Ishikawa (cell line): ENCODE measurements around the gene SEMA6A.

Source experiments
- CEBPB ChIP-seq: IDR thresholded peaks from 2 replicates; pipeline ENCODE4 v1.6.1; 2012
- CREB1 ChIP-seq: IDR thresholded peaks from 2 replicates; pipeline ENCODE4 v1.6.1; 2012; ENCODE audit warnings: low read depth
- EGR1 ChIP-seq: IDR thresholded peaks from 2 replicates; pipeline ENCODE4 v1.6.1; 2012
- EP300 ChIP-seq: IDR thresholded peaks from 2 replicates; pipeline ENCODE4 v1.6.1; 2012; ENCODE audit warnings: borderline replicate concordance
- FOXM1 ChIP-seq: IDR thresholded peaks from 2 replicates; pipeline ENCODE4 v1.6.1; 2012; ENCODE audit warnings: low read depth, borderline replicate concordance
- NFIC ChIP-seq: IDR thresholded peaks from 2 replicates; pipeline ENCODE4 v1.6.1; 2012
- RAD21 ChIP-seq: IDR thresholded peaks from 2 replicates; pipeline ENCODE4 v1.6.1; 2012; ENCODE audit warnings: low read depth
- REST ChIP-seq: IDR thresholded peaks from 2 replicates; pipeline ENCODE4 v1.6.1; 2012; ENCODE audit warnings: low read depth, mild to moderate bottlenecking
- TAF1 ChIP-seq: IDR thresholded peaks from 2 replicates; pipeline ENCODE4 v1.6.1; 2012; ENCODE audit warnings: low read depth, mild to moderate bottlenecking
- TCF12 ChIP-seq: IDR thresholded peaks from 2 replicates; pipeline ENCODE4 v1.6.1; 2012; ENCODE audit warnings: low read depth
- TEAD4 ChIP-seq: IDR thresholded peaks from 2 replicates; pipeline ENCODE4 v1.6.1; 2012
- USF1 ChIP-seq: IDR thresholded peaks from 2 replicates; pipeline ENCODE4 v1.6.1; 2012
- YY1 ChIP-seq: IDR thresholded peaks from 2 replicates; pipeline ENCODE4 v1.6.1; 2012; ENCODE audit warnings: low read depth
- ZBTB7A ChIP-seq: IDR thresholded peaks from 2 replicates; pipeline ENCODE4 v1.6.1; 2012; ENCODE audit warnings: low read depth
- TF ChIP-seq, protein P1 (sequence below): IDR thresholded peaks from 2 replicates; pipeline ENCODE4 v1.6.1; 2012

Gene SEMA6A

GRCh38 chr5:116574367-116575325 is at the start of gene SEMA6A:
Gene SEMA6A, minus strand, starts transcription at chr5:116574823. Its CDS starts 69,879 bp downstream, at chr5:116504944.
- TF ChIP-seq YY1 (peak; percentile 51; the same call in 1 of the 2 replicates), ZBTB7A (no peak), TCF12 (peak; percentile 75), EP300 (peak; percentile 33; the same call in 1 of the 2 replicates), USF1 (peak; percentile 22; the same call in 1 of the 2 replicates), NFIC (peak; percentile 97), CREB1 (0 out of 2 replicates have a peak, but pooled peaks have one; percentile 20), CEBPB (no peak), TEAD4 (0 out of 2 replicates have a peak, but pooled peaks have one; percentile 47), REST (no peak), FOXM1 (no peak), EGR1 (peak; percentile 77), RAD21 (peak; percentile 3; the same call in 1 of the 2 replicates)
- TF ChIP-seq, protein P1, sequence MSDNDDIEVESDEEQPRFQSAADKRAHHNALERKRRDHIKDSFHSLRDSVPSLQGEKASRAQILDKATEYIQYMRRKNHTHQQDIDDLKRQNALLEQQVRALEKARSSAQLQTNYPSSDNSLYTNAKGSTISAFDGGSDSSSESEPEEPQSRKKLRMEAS, result peak; percentile 75; the same call in 1 of the 2 replicates

- TF ChIP-seq TCF12, result no peak
- TF ChIP-seq USF1, result no peak
- TF ChIP-seq REST, result no peak
- no peak for TF ChIP-seq CREB1
- TF ChIP-seq CEBPB, result no peak
- TF ChIP-seq RAD21, result no peak
- TF ChIP-seq ZBTB7A, result no peak
- TF ChIP-seq EGR1, result no peak
- no peak for TF ChIP-seq NFIC
- no peak for TF ChIP-seq TAF1
Observed at GRCh38 chr5:116622375-116623050, 47.9 kb upstream of the SEMA6A start.

GRCh38 chr5:116621599-116621998 is 47.0 kb upstream of the SEMA6A start:
- TF ChIP-seq RAD21, result no peak
- TF ChIP-seq CEBPB, result no peak
- TF ChIP-seq TEAD4, result no peak
- no peak for TF ChIP-seq CREB1
- TF ChIP-seq, protein P1, result no peak
- TF ChIP-seq USF1, result no peak

DNA sequence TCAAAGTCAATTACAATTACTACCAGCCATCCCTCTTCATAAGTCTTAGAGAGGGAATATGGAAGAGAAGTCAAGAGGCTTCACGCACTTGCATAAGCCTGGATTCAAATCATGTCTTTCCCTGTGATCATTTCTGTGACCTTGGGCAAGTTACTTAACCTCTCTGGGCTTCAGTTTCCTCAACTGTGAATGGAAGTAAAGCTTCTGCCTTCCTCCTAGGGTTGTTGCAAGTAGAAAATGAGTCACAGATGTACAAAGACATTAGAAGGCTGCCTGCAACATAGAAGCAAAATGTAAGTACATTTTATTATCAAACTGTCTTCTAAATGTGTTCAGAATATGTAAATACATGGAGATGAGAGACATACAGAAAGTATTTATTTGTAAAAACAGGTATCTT is 42.3 kb upstream of the SEMA6A start:
- no peak for TF ChIP-seq CREB1

DNA sequence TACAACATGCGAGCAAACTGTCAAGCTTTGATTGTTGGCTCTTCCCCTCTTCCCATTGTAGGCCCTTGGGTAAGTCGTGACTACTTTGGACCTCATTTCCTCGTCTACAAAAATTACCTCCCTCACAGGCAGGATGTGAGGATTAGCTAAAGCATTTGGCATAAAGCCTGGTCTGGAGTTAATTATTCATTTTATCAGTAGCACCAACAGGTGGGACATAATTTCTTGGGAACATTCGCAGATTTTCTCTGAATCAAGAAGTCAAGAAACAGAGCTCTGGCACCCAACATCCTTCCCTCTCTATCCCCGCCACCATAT is 39.9 kb upstream of the SEMA6A start:
- TF ChIP-seq YY1, result no peak

DNA sequence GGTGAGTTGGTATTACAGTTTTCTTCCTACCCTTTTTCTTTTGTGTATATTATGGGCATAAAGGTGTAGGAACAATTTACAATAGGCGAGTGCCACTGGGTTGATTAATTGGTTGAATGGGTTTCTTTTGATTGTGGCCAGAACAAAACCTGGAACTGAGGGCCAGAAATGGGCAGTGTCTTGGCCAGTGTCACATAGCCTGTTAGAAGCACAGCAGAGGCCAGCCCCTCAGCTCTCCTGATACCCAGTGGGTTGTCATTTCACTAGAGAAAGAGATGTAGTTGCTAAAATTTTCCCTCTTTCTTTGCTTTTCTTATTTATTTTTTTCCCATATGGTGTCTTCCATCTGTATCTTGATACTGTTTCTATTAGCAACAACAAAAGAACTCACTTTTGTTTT is 38.8 kb upstream of the SEMA6A start:
- TF ChIP-seq CREB1 (no peak), EGR1 (no peak), CEBPB (no peak), REST (no peak), RAD21 (no peak), TAF1 (no peak), FOXM1 (no peak), TCF12 (no peak), ZBTB7A (no peak), YY1 (no peak), NFIC (no peak), TEAD4 (no peak), USF1 (no peak), EP300 (no peak)
- TF ChIP-seq, protein P1, result no peak
